Parathyroid adenoma (tissue), 2 donors: Measurements from ENCODE around the gene LEMD2.

Experiments
- H2AFZ ChIP-seq: fragments of 300-600 bp; sonication (generic); one replicate; pipeline ENCODE4 v1.7.0; 2017; ENCODE audit warnings: antibody characterized with exemption, mild to moderate bottlenecking
- H3K27ac ChIP-seq: fragments of 300-600 bp; sonication (generic); one replicate; pipeline ENCODE4 v1.7.0; 2017
- H3K27me3 ChIP-seq: fragments of 300-600 bp; sonication (generic); one replicate; pipeline ENCODE4 v1.7.0; 2017; ENCODE audit warnings: low read length; ENCODE audit not compliant: control insufficient read depth, insufficient read depth
- H3K36me3 ChIP-seq: fragments of 300-600 bp; sonication (generic); one replicate; pipeline ENCODE4 v1.7.0; 2017; ENCODE audit warnings: low read length; ENCODE audit not compliant: control insufficient read depth, insufficient read depth
- H3K4me1 ChIP-seq: fragments of 300-600 bp; sonication (generic); one replicate; pipeline ENCODE4 v1.7.0; 2017; ENCODE audit warnings: control low read depth
- H3K4me2 ChIP-seq: fragments of 300-600 bp; sonication (generic); one replicate; pipeline ENCODE4 v1.7.0; 2017; ENCODE audit warnings: low read length
- H3K4me3 ChIP-seq: fragments of 300-600 bp; sonication (generic); one replicate; pipeline ENCODE4 v1.7.0; 2017; ENCODE audit warnings: low read depth, low read length
- H3K79me2 ChIP-seq: fragments of 300-600 bp; sonication (generic); one replicate; pipeline ENCODE4 v1.7.0; 2017; ENCODE audit warnings: control low read depth
- H3K9ac ChIP-seq: fragments of 300-600 bp; sonication (generic); one replicate; pipeline ENCODE4 v1.7.0; 2017; ENCODE audit warnings: mild to moderate bottlenecking
- H3K9me3 ChIP-seq: fragments of 300-600 bp; sonication (generic); one replicate; pipeline ENCODE4 v1.7.0; 2017; ENCODE audit warnings: low read length; ENCODE audit not compliant: control insufficient read depth
- CTCF ChIP-seq: fragments of 300-600 bp; sonication (generic); IDR thresholded peaks from one replicate; pipeline ENCODE4 v1.7.0; 2017; ENCODE audit warnings: antibody characterized with exemption, mild to moderate bottlenecking
- donor health status: primary hyperparathyroidism.

The LEMD2 gene

GRCh38 chr6:33746036-33746600, 42.8 kb downstream of the LEMD2 start:
- Histone ChIP-seq H3K36me3 (no peaks in the 10 kb centered on the region), H3K27ac (no peak overlapping the region), H3K4me3 (no peak overlapping the region), H3K27me3 (no peaks in the 10 kb centered on the region), H3K9me3 (no peaks in the 10 kb centered on the region), H3K4me2 (no peak overlapping the region), H2AFZ (no peak overlapping the region), H3K4me1 (peaks cover 3% of the 10 kb centered on the region), H3K9ac (no peak overlapping the region), H3K79me2 (no peaks in the 10 kb centered on the region)
- TF ChIP-seq CTCF, result no peak

GRCh38 chr6:33745548-33745947, 43.4 kb downstream of the LEMD2 start:
- H3K4me1 ChIP-seq, result peaks cover 3% of the 10 kb centered on the region
- H2AFZ ChIP-seq, result no peak overlapping the region
- no peak for TF ChIP-seq CTCF
- no peaks in the 10 kb centered on the region for H3K27me3 ChIP-seq
- H3K9me3 ChIP-seq, result no peaks in the 10 kb centered on the region
- H3K4me2 ChIP-seq, result no peak overlapping the region
- no peak overlapping the region for H3K9ac ChIP-seq
- no peak overlapping the region for H3K27ac ChIP-seq
- no peaks in the 10 kb centered on the region for H3K36me3 ChIP-seq
- no peaks in the 10 kb centered on the region for H3K79me2 ChIP-seq
- H3K4me3 ChIP-seq, result no peak overlapping the region

GRCh38 chr6:33744895-33745546, 43.9 kb downstream of the LEMD2 start:
- no peak for TF ChIP-seq CTCF
- H3K79me2 ChIP-seq, result no peaks in the 10 kb centered on the region
- no peaks in the 10 kb centered on the region for H3K27me3 ChIP-seq
- H3K9ac ChIP-seq, result no peak overlapping the region
- H3K4me1 ChIP-seq, result peaks cover 3% of the 10 kb centered on the region
- H2AFZ ChIP-seq, result no peak overlapping the region
- H3K27ac ChIP-seq, result no peak overlapping the region
- no peak overlapping the region for H3K4me3 ChIP-seq
- no peaks in the 10 kb centered on the region for H3K9me3 ChIP-seq
- H3K4me2 ChIP-seq, result no peak overlapping the region
- H3K36me3 ChIP-seq, result no peaks in the 10 kb centered on the region

- Histone ChIP-seq H3K36me3 (no peaks in the 10 kb centered on the region), H3K9ac (no peak overlapping the region), H3K9me3 (no peaks in the 10 kb centered on the region), H3K4me3 (no peak overlapping the region), H3K4me1 (peaks cover 3% of the 10 kb centered on the region), H3K79me2 (no peaks in the 10 kb centered on the region), H3K27me3 (no peaks in the 10 kb centered on the region), H3K4me2 (no peak overlapping the region), H3K27ac (no peak overlapping the region), H2AFZ (no peak overlapping the region)
- TF ChIP-seq CTCF, result peak; percentile 87
Observed at GRCh38 chr6:33744001-33744848, 44.7 kb downstream of the LEMD2 start.
